Measurements from ENCODE around the gene ERC1. TPM values are rescaled to one million over a fixed set of nuclear protein-coding genes. Genes with fewer than 3 reads are reported as not detected.

Gene ERC1
- total RNA-seq, 1 donor from 2014 or later = 42.6 TPM

GRCh38 chr12:1365703-1366102 lies 374.7 kb downstream of the ERC1 start:
- Mint-ChIP-seq H3K27ac (no peak overlapping the region), H3K36me3 (ENCODE audit: low read depth) (no peaks in the 10 kb centered on the region), H3K9me3 (peaks cover 7% of the 10 kb centered on the region), H3K27me3 (ENCODE audit: low read depth) (no peaks in the 10 kb centered on the region), H3K4me1 (ENCODE audit: low read depth) (peaks cover 2% of the 10 kb centered on the region), H3K4me3 (ENCODE audit: low read depth) (no peak overlapping the region)
- DNase-seq (ENCODE audit: low spot score) = no peak
- intact Hi-C loops (cut with micrococcal nuclease) = no loop called here

- no peaks in the 10 kb centered on the region for H3K27me3 Mint-ChIP-seq (ENCODE audit: low read depth)
- peaks cover 7% of the 10 kb centered on the region for H3K9me3 Mint-ChIP-seq
- H3K4me1 Mint-ChIP-seq (ENCODE audit: low read depth) = peaks cover 2% of the 10 kb centered on the region
- intact Hi-C loops (cut with micrococcal nuclease) = no loop called here
- no peak overlapping the region for H3K27ac Mint-ChIP-seq
- H3K36me3 Mint-ChIP-seq (ENCODE audit: low read depth) = no peaks in the 10 kb centered on the region
- DNase-seq (ENCODE audit: low spot score) = no peak
- no peak overlapping the region for H3K4me3 Mint-ChIP-seq (ENCODE audit: low read depth)
These were observed 376.6 kb downstream of the ERC1 start for GRCh38 chr12:1367331-1368291.

- Mint-ChIP-seq H3K4me3 (ENCODE audit: low read depth) (no peak overlapping the region), H3K9me3 (peaks cover 7% of the 10 kb centered on the region), H3K27ac (no peak overlapping the region), H3K36me3 (ENCODE audit: low read depth) (no peaks in the 10 kb centered on the region), H3K27me3 (ENCODE audit: low read depth) (no peaks in the 10 kb centered on the region), H3K4me1 (ENCODE audit: low read depth) (no peaks in the 10 kb centered on the region)
- no peak for DNase-seq (ENCODE audit: low spot score)
- intact Hi-C loops (cut with micrococcal nuclease) = no loop called here
These were observed 378.4 kb downstream of the ERC1 start for GRCh38 chr12:1369460-1369859.

- Mint-ChIP-seq H3K4me3 (ENCODE audit: low read depth) (no peak overlapping the region), H3K27ac (no peak overlapping the region), H3K27me3 (ENCODE audit: low read depth) (no peaks in the 10 kb centered on the region), H3K9me3 (peaks cover 7% of the 10 kb centered on the region), H3K36me3 (ENCODE audit: low read depth) (no peaks in the 10 kb centered on the region), H3K4me1 (ENCODE audit: low read depth) (no peaks in the 10 kb centered on the region)
- intact Hi-C loops (cut with micrococcal nuclease) = no loop called here
- no peak for DNase-seq (ENCODE audit: low spot score)
These were observed 379.0 kb downstream of the ERC1 start for GRCh38 chr12:1369938-1370500.

- Mint-ChIP-seq H3K4me3 (ENCODE audit: low read depth) (no peak overlapping the region), H3K9me3 (no peaks in the 10 kb centered on the region), H3K4me1 (ENCODE audit: low read depth) (no peaks in the 10 kb centered on the region), H3K27ac (no peak overlapping the region), H3K36me3 (ENCODE audit: low read depth) (no peaks in the 10 kb centered on the region), H3K27me3 (ENCODE audit: low read depth) (no peaks in the 10 kb centered on the region)
- DNase-seq (ENCODE audit: low spot score) = no peak
- intact Hi-C loops (cut with micrococcal nuclease) = no loop called here
These were observed 383.1 kb downstream of the ERC1 start for GRCh38 chr12:1373901-1374735.

- Mint-ChIP-seq H3K4me3 (ENCODE audit: low read depth) (no peak overlapping the region), H3K9me3 (no peaks in the 10 kb centered on the region), H3K27ac (no peak overlapping the region), H3K4me1 (ENCODE audit: low read depth) (no peaks in the 10 kb centered on the region), H3K36me3 (ENCODE audit: low read depth) (no peaks in the 10 kb centered on the region), H3K27me3 (ENCODE audit: low read depth) (no peaks in the 10 kb centered on the region)
- no peak for DNase-seq (ENCODE audit: low spot score)
- intact Hi-C loops (cut with micrococcal nuclease) = no loop called here
These were observed 384.3 kb downstream of the ERC1 start for GRCh38 chr12:1375323-1375722.

- no peak for DNase-seq (ENCODE audit: low spot score)
- Mint-ChIP-seq H3K27ac (no peak overlapping the region), H3K4me1 (ENCODE audit: low read depth) (no peaks in the 10 kb centered on the region), H3K9me3 (no peaks in the 10 kb centered on the region), H3K27me3 (ENCODE audit: low read depth) (no peaks in the 10 kb centered on the region), H3K4me3 (ENCODE audit: low read depth) (no peak overlapping the region), H3K36me3 (ENCODE audit: low read depth) (no peaks in the 10 kb centered on the region)
- intact Hi-C loops (cut with micrococcal nuclease) = no loop called here
These were observed 386.1 kb downstream of the ERC1 start for GRCh38 chr12:1377117-1377516.

GRCh38 chr12:1377681-1378080 lies 386.7 kb downstream of the ERC1 start:
- no peaks in the 10 kb centered on the region for H3K36me3 Mint-ChIP-seq (ENCODE audit: low read depth)
- H3K4me3 Mint-ChIP-seq (ENCODE audit: low read depth) = no peak overlapping the region
- H3K4me1 Mint-ChIP-seq (ENCODE audit: low read depth) = no peaks in the 10 kb centered on the region
- DNase-seq (ENCODE audit: low spot score) = no peak
- no peaks in the 10 kb centered on the region for H3K27me3 Mint-ChIP-seq (ENCODE audit: low read depth)
- H3K9me3 Mint-ChIP-seq = no peaks in the 10 kb centered on the region
- intact Hi-C loops (cut with micrococcal nuclease) = no loop called here
- H3K27ac Mint-ChIP-seq = no peak overlapping the region

GRCh38 chr12:1380171-1380851 lies 389.3 kb downstream of the ERC1 start:
- H3K9me3 Mint-ChIP-seq = no peaks in the 10 kb centered on the region
- H3K27me3 Mint-ChIP-seq (ENCODE audit: low read depth) = no peaks in the 10 kb centered on the region
- DNase-seq (ENCODE audit: low spot score) = no peak
- H3K27ac Mint-ChIP-seq = no peak overlapping the region
- intact Hi-C loops (cut with micrococcal nuclease) = no loop called here
- no peaks in the 10 kb centered on the region for H3K36me3 Mint-ChIP-seq (ENCODE audit: low read depth)
- no peaks in the 10 kb centered on the region for H3K4me1 Mint-ChIP-seq (ENCODE audit: low read depth)
- H3K4me3 Mint-ChIP-seq (ENCODE audit: low read depth) = no peak overlapping the region

- H3K4me1 Mint-ChIP-seq (ENCODE audit: low read depth) = no peaks in the 10 kb centered on the region
- no peaks in the 10 kb centered on the region for H3K27me3 Mint-ChIP-seq (ENCODE audit: low read depth)
- H3K36me3 Mint-ChIP-seq (ENCODE audit: low read depth) = no peaks in the 10 kb centered on the region
- no peak for DNase-seq (ENCODE audit: low spot score)
- no peak overlapping the region for H3K27ac Mint-ChIP-seq
- H3K9me3 Mint-ChIP-seq = no peaks in the 10 kb centered on the region
- H3K4me3 Mint-ChIP-seq (ENCODE audit: low read depth) = no peak overlapping the region
- intact Hi-C loops (cut with micrococcal nuclease) = no loop called here
These were observed 391.1 kb downstream of the ERC1 start for GRCh38 chr12:1382151-1382550.

- Mint-ChIP-seq H3K4me3 (ENCODE audit: low read depth) (no peak overlapping the region), H3K27ac (no peak overlapping the region), H3K4me1 (ENCODE audit: low read depth) (no peaks in the 10 kb centered on the region), H3K9me3 (no peaks in the 10 kb centered on the region), H3K36me3 (ENCODE audit: low read depth) (no peaks in the 10 kb centered on the region), H3K27me3 (ENCODE audit: low read depth) (no peaks in the 10 kb centered on the region)
- DNase-seq (ENCODE audit: low spot score) = no peak
- intact Hi-C loops (cut with micrococcal nuclease) = no loop called here
These were observed 391.8 kb downstream of the ERC1 start for GRCh38 chr12:1382826-1383225.

GRCh38 chr12:1383758-1384157 lies 392.7 kb downstream of the ERC1 start:
- Mint-ChIP-seq H3K27ac (no peak overlapping the region), H3K9me3 (no peaks in the 10 kb centered on the region), H3K36me3 (ENCODE audit: low read depth) (no peaks in the 10 kb centered on the region), H3K4me3 (ENCODE audit: low read depth) (no peak overlapping the region), H3K4me1 (ENCODE audit: low read depth) (no peaks in the 10 kb centered on the region), H3K27me3 (ENCODE audit: low read depth) (no peaks in the 10 kb centered on the region)
- intact Hi-C loops (cut with micrococcal nuclease) = no loop called here
- DNase-seq (ENCODE audit: low spot score) = no peak
